Hepatocyte (in vitro differentiated cells): ENCODE data around the gene DCDC2.

Source experiments
- EZH2 ChIP-seq: fragments of 200-600 bp; sonication (generic); IDR thresholded peaks from 2 replicates; pipeline ENCODE4 v1.6.1; 2016; ENCODE audit warnings: antibody characterized with exemption, mild to moderate bottlenecking, borderline replicate concordance
- TF ChIP-seq, protein P1 (sequence below): fragments of 200-600 bp; sonication (generic); IDR thresholded peaks from 2 replicates; pipeline ENCODE4 v1.5.1; 2016; ENCODE audit warnings: antibody characterized with exemption, mild to moderate bottlenecking; ENCODE audit not compliant: poor library complexity

DNA sequence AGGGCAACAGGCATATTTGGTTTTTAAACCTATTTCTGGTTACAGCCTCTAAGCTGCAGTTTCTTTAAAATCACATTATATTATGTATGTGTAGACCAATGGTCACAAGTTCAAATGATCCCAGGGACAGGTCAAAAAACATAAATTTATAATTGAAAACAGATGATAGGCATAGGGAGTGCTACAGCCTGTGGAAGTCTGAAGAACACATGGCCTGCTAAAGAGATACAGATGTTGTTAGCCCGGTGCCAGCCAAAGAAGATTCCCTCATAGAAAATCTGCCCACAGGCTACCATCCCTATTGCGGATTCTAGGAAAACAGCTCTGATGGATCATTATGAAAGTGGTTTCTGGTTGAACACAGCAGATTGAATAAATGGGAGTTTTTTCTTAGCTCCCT is 166.5 kb downstream of the DCDC2 start:
- TF ChIP-seq, protein P1, sequence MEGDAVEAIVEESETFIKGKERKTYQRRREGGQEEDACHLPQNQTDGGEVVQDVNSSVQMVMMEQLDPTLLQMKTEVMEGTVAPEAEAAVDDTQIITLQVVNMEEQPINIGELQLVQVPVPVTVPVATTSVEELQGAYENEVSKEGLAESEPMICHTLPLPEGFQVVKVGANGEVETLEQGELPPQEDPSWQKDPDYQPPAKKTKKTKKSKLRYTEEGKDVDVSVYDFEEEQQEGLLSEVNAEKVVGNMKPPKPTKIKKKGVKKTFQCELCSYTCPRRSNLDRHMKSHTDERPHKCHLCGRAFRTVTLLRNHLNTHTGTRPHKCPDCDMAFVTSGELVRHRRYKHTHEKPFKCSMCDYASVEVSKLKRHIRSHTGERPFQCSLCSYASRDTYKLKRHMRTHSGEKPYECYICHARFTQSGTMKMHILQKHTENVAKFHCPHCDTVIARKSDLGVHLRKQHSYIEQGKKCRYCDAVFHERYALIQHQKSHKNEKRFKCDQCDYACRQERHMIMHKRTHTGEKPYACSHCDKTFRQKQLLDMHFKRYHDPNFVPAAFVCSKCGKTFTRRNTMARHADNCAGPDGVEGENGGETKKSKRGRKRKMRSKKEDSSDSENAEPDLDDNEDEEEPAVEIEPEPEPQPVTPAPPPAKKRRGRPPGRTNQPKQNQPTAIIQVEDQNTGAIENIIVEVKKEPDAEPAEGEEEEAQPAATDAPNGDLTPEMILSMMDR, result no peak
- no peak for TF ChIP-seq EZH2
